IMR-90 (cell line): Measurements from ENCODE around the gene MERTK. TPM values are rescaled to one million over a fixed set of nuclear protein-coding genes. Genes with fewer than 3 reads are reported as not detected.

Source experiments
- ATAC-seq: fragments of 200-7000 bp; cut with Tn5 transposase; 2 replicates; pipeline ENCODE4 v1.9.1; 2020; ENCODE audit warnings: low read depth, mild to moderate bottlenecking, moderate library complexity
- BruUV-seq: library from RNA; stranded (reverse); fragments of 400-500 nt; replicated peaks from 2 replicates; lab custom pipeline; 2021; lab: Mats Ljungman, UMichigan
- CTCF ChIA-PET: fragments of 300-600 bp; formaldehyde crosslinking; extraction: SDS; loops from one replicate; lab custom pipeline; 2021; ENCODE audit warnings: antibody characterized with exemption; lab: Yijun Ruan, JAX
- POLR2A ChIA-PET: fragments of 300-600 bp; sonication (Branson Sonifier 250); formaldehyde crosslinking; loops from one replicate; lab custom pipeline; 2022; ENCODE audit warnings: antibody characterized with exemption; ENCODE audit not compliant: unreplicated experiment; lab: Charles Lee
- DNase-seq: peaks from one replicate; pipeline ENCODE4 v3.0.0; 2013
- H2AFZ ChIP-seq: replicated peaks from 2 replicates; pipeline ENCODE3; 2013; ENCODE audit warnings: low read length, mild to moderate bottlenecking; ENCODE audit not compliant: poor library complexity
- H2AK5ac ChIP-seq: 2 replicates; pipeline ENCODE4 v1.6.1; 2013; ENCODE audit warnings: low read depth, low read length, inconsistent platforms
- H2AK9ac ChIP-seq: replicated peaks from 2 replicates; pipeline ENCODE3; 2013; ENCODE audit warnings: mild to moderate bottlenecking, low read depth, low read length, moderate library complexity; ENCODE audit not compliant: poor library complexity
- H2BK120ac ChIP-seq: 2 replicates; pipeline ENCODE4 v1.6.1; 2013; ENCODE audit warnings: low read depth, low read length, inconsistent platforms
- H2BK15ac ChIP-seq: 3 replicates; pipeline ENCODE4 v1.6.1; 2013; ENCODE audit warnings: low read depth, low read length, inconsistent platforms
- H2BK20ac ChIP-seq: 2 replicates; pipeline ENCODE4 v1.6.1; 2013; ENCODE audit warnings: low read depth, mild to moderate bottlenecking, inconsistent platforms, low read length, moderate library complexity
- H2BK5ac ChIP-seq: 2 replicates; pipeline ENCODE4 v1.6.1; 2013; ENCODE audit warnings: mild to moderate bottlenecking, low read depth, low read length, inconsistent platforms; ENCODE audit not compliant: poor library complexity, severe bottlenecking
- H3K14ac ChIP-seq: replicated peaks from 2 replicates; pipeline ENCODE4 v1.6.1; 2013; ENCODE audit warnings: low read depth, low read length, inconsistent platforms
- H3K18ac ChIP-seq: 2 replicates; pipeline ENCODE4 v1.6.1; 2013; ENCODE audit warnings: low read depth, low read length, control low read depth
- H3K23ac ChIP-seq: 2 replicates; pipeline ENCODE4 v1.6.1; 2013; ENCODE audit warnings: low read depth, low read length, inconsistent platforms
- H3K27ac ChIP-seq: 2 replicates; pipeline ENCODE4 v1.5.1; 2013; ENCODE audit warnings: mild to moderate bottlenecking, control low read depth, low read length; ENCODE audit not compliant: insufficient read depth
- H3K27me3 ChIP-seq: 2 replicates; pipeline ENCODE4 v1.6.1; 2013; ENCODE audit warnings: low read length; ENCODE audit not compliant: control insufficient read depth, insufficient read depth
- H3K36me3 ChIP-seq: 2 replicates; pipeline ENCODE4 v1.6.1; 2013; ENCODE audit warnings: low read length, mixed read lengths; ENCODE audit not compliant: control insufficient read depth, insufficient read depth
- H3K4ac ChIP-seq: 2 replicates; pipeline ENCODE4 v1.6.1; 2013; ENCODE audit warnings: low read depth, low read length, inconsistent platforms
- H3K4me1 ChIP-seq: 2 replicates; pipeline ENCODE4 v1.6.1; 2013; ENCODE audit warnings: low read length, mixed read lengths; ENCODE audit not compliant: control insufficient read depth, insufficient read depth
- H3K4me2 ChIP-seq: 2 replicates; pipeline ENCODE4 v1.6.1; 2013; ENCODE audit warnings: low read depth, mild to moderate bottlenecking, control low read depth, low read length, moderate library complexity
- H3K4me3 ChIP-seq: 2 replicates; pipeline ENCODE4 v1.5.1; 2013; ENCODE audit warnings: low read depth, mild to moderate bottlenecking, control low read depth, low read length, moderate library complexity; ENCODE audit not compliant: insufficient read depth
- H3K56ac ChIP-seq: 2 replicates; pipeline ENCODE4 v1.6.1; 2013; ENCODE audit warnings: low read length, inconsistent platforms; ENCODE audit not compliant: insufficient read depth; ENCODE audit errors: extremely low read depth
- H3K79me1 ChIP-seq, 2 experiments: 2 replicates each; pipeline ENCODE4 v1.6.1; 2013; ENCODE audit warnings: low read length in 2 of 2, inconsistent platforms in 1 of 2, low read depth in 1 of 2
- H3K9ac ChIP-seq: 2 replicates; pipeline ENCODE4 v1.6.1; 2013; ENCODE audit warnings: low read depth, low read length, control low read depth
- H3K9me1 ChIP-seq: 2 replicates; pipeline ENCODE4 v1.6.1; 2013; ENCODE audit warnings: low read length, inconsistent platforms; ENCODE audit not compliant: insufficient read depth
- H3K9me3 ChIP-seq: 2 replicates; pipeline ENCODE4 v1.6.1; 2013; ENCODE audit warnings: low read length; ENCODE audit not compliant: control insufficient read depth, insufficient read depth
- H4K20me1 ChIP-seq: 2 replicates; pipeline ENCODE4 v1.6.1; 2013; ENCODE audit warnings: low read length, inconsistent platforms; ENCODE audit not compliant: insufficient read depth
- H4K5ac ChIP-seq: 2 replicates; pipeline ENCODE4 v1.6.1; 2013; ENCODE audit warnings: mild to moderate bottlenecking, low read depth, low read length, control low read depth
- H4K8ac ChIP-seq, 2 experiments: 2 replicates each; pipeline ENCODE4 v1.6.1; 2013; ENCODE audit warnings: low read depth in 2 of 2, low read length in 2 of 2, control low read depth in 1 of 2, inconsistent platforms in 1 of 2
- H4K91ac ChIP-seq: 2 replicates; pipeline ENCODE4 v1.6.1; 2013; ENCODE audit warnings: low read depth, low read length, inconsistent platforms; ENCODE audit not compliant: insufficient read depth
- CHD1 ChIP-seq: IDR thresholded peaks from 2 replicates; pipeline ENCODE4 v1.6.1; 2012; ENCODE audit warnings: low read depth, low read length, improper control_type of control experiment
- FOS ChIP-seq: fragments of 150-350 bp; IDR thresholded peaks from 2 replicates; pipeline ENCODE4 v1.6.1; 2016; ENCODE audit warnings: low read depth, low read length
- NFE2L2 ChIP-seq: fragments of 150-350 bp; IDR thresholded peaks from 2 replicates; pipeline ENCODE4 v1.6.1; 2016; ENCODE audit warnings: low read depth, mild to moderate bottlenecking, low read length
- RAD21 ChIP-seq: IDR thresholded peaks from 2 replicates; pipeline ENCODE4 v1.6.1; 2012; ENCODE audit warnings: low read length, improper control_type of control experiment
- WGBS, 2 experiments: methylation state at CpG; one replicate each; pipeline versions ENCODE4 v1.1.5 to v1.1.7; 2013; ENCODE audit warnings: missing lambda C conversion rate in 2 of 2; ENCODE audit not compliant: insufficient read length in 1 of 2; ENCODE audit errors: extremely low coverage in 2 of 2; 5-methylcytosine and 5-hydroxymethylcytosine counted together
- dilution Hi-C: fragments of 300-500 bp; cut with HindIII; formaldehyde crosslinking; loops from one replicate; pipeline ENCODE4 v1.14.3; 2018; ENCODE audit warnings: low sequenced_read_pairs; ENCODE audit not compliant: unreplicated experiment
- in situ Hi-C: fragments of 300-500 bp; cut with MboI; formaldehyde crosslinking; loops from 3 replicates; pipeline ENCODE4 v1.14.3; 2019; ENCODE audit warnings: low sequenced_read_pairs, inconsistent platforms, mixed read lengths
- intact Hi-C: fragments of 100-400 bp; cut with micrococcal nuclease; formaldehyde crosslinking; loops from 2 replicates; pipeline ENCODE4 v1.10.0; 2022
- polyA plus RNA-seq, 3 experiments: library from polyadenylated mRNA; depleted of rRNA; stranded (reverse); fragments of >200 nt; gene quantifications; 2 replicates each; pipeline ENCODE4 v1.2.3, GENCODE V29; 2012; ENCODE audit warnings: low replicate concordance in 1 of 3
- total RNA-seq: library from RNA; depleted of rRNA; stranded (reverse); fragments of >200 nt; gene quantifications from 2 replicates; pipeline ENCODE4 v1.2.3, GENCODE V29; 2012
- TF ChIP-seq, protein P1 (sequence below): fragments of 150-350 bp; IDR thresholded peaks from 2 replicates; pipeline ENCODE4 v1.6.1; 2017; ENCODE audit warnings: mild to moderate bottlenecking, antibody characterized with exemption, low read length, low read depth

MERTK gene
- total and polyA plus RNA-seq, 2 of the 4 experiments (the other 2 are of a cell fraction) = 0.36 to 0.62 TPM

DNA sequence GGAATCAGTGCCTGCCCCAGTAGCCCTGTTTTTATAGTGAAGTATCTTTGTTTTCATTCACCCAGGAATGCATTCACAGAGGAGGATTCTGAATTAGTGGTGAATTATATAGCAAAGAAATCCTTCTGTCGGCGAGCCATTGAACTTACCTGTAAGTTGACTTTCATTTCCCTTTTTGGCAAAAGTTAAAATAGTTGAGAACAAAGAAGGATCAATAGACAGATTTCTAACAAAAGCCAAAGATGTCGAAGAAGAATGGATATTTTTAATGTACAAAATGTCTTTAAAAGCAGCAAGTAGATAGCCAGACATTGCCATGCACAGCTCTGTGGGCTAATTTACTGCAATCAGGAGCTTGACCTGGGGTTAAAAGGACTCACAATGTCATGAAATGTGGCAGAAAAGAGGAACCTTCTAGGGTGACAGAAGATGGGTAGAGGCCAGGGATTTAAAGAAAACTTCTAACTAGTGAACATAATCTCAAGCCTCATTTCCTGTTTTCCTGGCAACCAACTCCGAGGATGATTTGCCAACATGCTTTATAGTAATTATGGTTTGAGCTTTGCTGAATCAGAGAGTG lies 102.8 kb downstream of the MERTK start:
- Histone ChIP-seq H3K27me3 (peaks cover 3% of the 10 kb centered on the region; the same call in 1 of the 2 replicates), H4K91ac (no peak overlapping the region), H3K4me3 (no peak overlapping the region), H4K20me1 (no peaks in the 10 kb centered on the region), H3K27ac (no peak overlapping the region), H3K9me3 (no peaks in the 10 kb centered on the region), H2BK120ac (no peak overlapping the region), H3K18ac (no peak overlapping the region), H3K9ac (no peak overlapping the region), H3K36me3 (no peaks in the 10 kb centered on the region), H3K23ac (no peak overlapping the region), H3K9me1 (no peaks in the 10 kb centered on the region), H3K4me2 (no peak overlapping the region), H2BK15ac (no peak overlapping the region), H2AFZ (no peak overlapping the region), H3K14ac (no peak overlapping the region), H3K4ac (no peak overlapping the region), H2BK5ac (no peak overlapping the region), H3K79me1 (no peaks in the 10 kb centered on the region), H4K5ac (no peak overlapping the region), H2AK5ac (no peak overlapping the region), H4K8ac (no peak overlapping the region), H3K56ac (no peak overlapping the region), H2BK20ac (no peak overlapping the region), H2AK9ac (no peak overlapping the region), H3K4me1 (no peaks in the 10 kb centered on the region)
- CTCF ChIA-PET = no interaction called here
- in situ Hi-C loops (no loop called here), dilution Hi-C loops (no loop called here), intact Hi-C loops (no loop called here)
- POLR2A ChIA-PET = no interaction called here
- 100% methylated on average over 1 of the region's 4 CpGs; no CpG with 5 or more reads in 1 of the 2 experiments for WGBS, 2 experiments
- no TSS peak for BruUV-seq
- ATAC-seq = no peak
- no peak for DNase-seq
- TF ChIP-seq RAD21 = no peak
- TF ChIP-seq, protein P1, sequence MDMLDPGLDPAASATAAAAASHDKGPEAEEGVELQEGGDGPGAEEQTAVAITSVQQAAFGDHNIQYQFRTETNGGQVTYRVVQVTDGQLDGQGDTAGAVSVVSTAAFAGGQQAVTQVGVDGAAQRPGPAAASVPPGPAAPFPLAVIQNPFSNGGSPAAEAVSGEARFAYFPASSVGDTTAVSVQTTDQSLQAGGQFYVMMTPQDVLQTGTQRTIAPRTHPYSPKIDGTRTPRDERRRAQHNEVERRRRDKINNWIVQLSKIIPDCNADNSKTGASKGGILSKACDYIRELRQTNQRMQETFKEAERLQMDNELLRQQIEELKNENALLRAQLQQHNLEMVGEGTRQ = no peak
- TF ChIP-seq NFE2L2 = no peak
- TF ChIP-seq CHD1 = no peak
- no peak for TF ChIP-seq FOS
